B cell (primary cell): ENCODE results near the gene ASTN1. TPM values are rescaled to one million over a fixed set of nuclear protein-coding genes. Genes with fewer than 3 reads are reported as not detected.
A peak's percentile ranks its signal among the peaks of the same experiment; 100 is the strongest.

Source experiments
- ATAC-seq: fragments of 200-7000 bp; cut with Tn5 transposase; one replicate; pipeline ENCODE4 v1.10.0; 2021; ENCODE audit warnings: low read depth, mild to moderate bottlenecking, moderate number of reproducible peaks, moderate library complexity
- CTCF ChIA-PET: fragments of 350-600 bp; sonication (Branson Sonifier 250); formaldehyde crosslinking; loops from one replicate; lab custom pipeline; 2021; ENCODE audit warnings: antibody characterized with exemption, inconsistent platforms; lab: Charles Lee
- POLR2A ChIA-PET: fragments of 350-600 bp; sonication (Branson Sonifier 250); formaldehyde crosslinking; loops from one replicate; lab custom pipeline; 2021; ENCODE audit warnings: antibody characterized with exemption; lab: Charles Lee
- DNase-seq: peaks from one replicate; pipeline ENCODE4 v3.0.0; 2013
- H2AFZ ChIP-seq: 2 replicates; pipeline ENCODE4 v1.6.1; 2012; ENCODE audit warnings: mild to moderate bottlenecking, low read depth, low read length; ENCODE audit not compliant: insufficient read depth, poor library complexity, severe bottlenecking
- H3K27ac ChIP-seq, 2 donors: 1 replicate in 1 of 2; 2 replicates in 1 of 2; pipeline ENCODE4 v1.5.1; 2012 to 2013; ENCODE audit warnings: low read length in 2 of 2, mild to moderate bottlenecking in 2 of 2, moderate library complexity in 1 of 2
- H3K27me3 ChIP-seq, 4 experiments: fragments of 200-600 bp in 1 of 4; sonication (generic) in 1 of 4; replicated peaks in 1 of 4; 1 replicate in 2 of 4; 2 replicates in 2 of 4; pipeline versions ENCODE4 v1.6.1 to v1.7.0; 2013 to 2016; ENCODE audit warnings: low read length in 3 of 4, mild to moderate bottlenecking in 2 of 4, mixed read lengths in 1 of 4, moderate library complexity in 1 of 4; ENCODE audit not compliant: insufficient read depth in 4 of 4, control insufficient read depth in 3 of 4; ENCODE audit errors: control extremely low read depth in 1 of 4
- H3K36me3 ChIP-seq, 2 experiments: replicated peaks in 1 of 2; 1 replicate in 1 of 2; 2 replicates in 1 of 2; pipeline versions ENCODE4 v1.6.1 to v1.7.1; 2013; ENCODE audit warnings: low read length in 1 of 2; ENCODE audit not compliant: insufficient read depth in 2 of 2, control insufficient read depth in 1 of 2; ENCODE audit errors: control extremely low read depth in 1 of 2, extremely low read depth in 1 of 2
- H3K4me1 ChIP-seq, 2 donors: fragments of 200-600 bp in 1 of 2; sonication (generic) in 1 of 2; 1 replicate in 1 of 2; 2 replicates in 1 of 2; pipeline versions ENCODE4 v1.5.1 to v1.6.1; 2013 to 2017; ENCODE audit warnings: low read length in 2 of 2; ENCODE audit not compliant: control insufficient read depth in 2 of 2, insufficient read depth in 2 of 2
- H3K4me2 ChIP-seq: replicated peaks from 2 replicates; pipeline ENCODE3; 2012; ENCODE audit warnings: mild to moderate bottlenecking, low read depth, low read length; ENCODE audit not compliant: poor library complexity, severe bottlenecking
- H3K4me3 ChIP-seq, 5 experiments: fragments of 200-600 bp in 1 of 5; sonication (generic) in 1 of 5; 1 replicate in 3 of 5; 2 replicates in 2 of 5; pipeline versions ENCODE4 v1.5.1 to v1.7.0; 2011 to 2016; ENCODE audit warnings: low read length in 4 of 5, mild to moderate bottlenecking in 4 of 5, low read depth in 2 of 5, control low read depth in 1 of 5, moderate library complexity in 1 of 5; ENCODE audit not compliant: insufficient read depth in 1 of 5; ENCODE audit errors: control extremely low read depth in 1 of 5, extremely low read depth in 1 of 5
- H3K79me2 ChIP-seq: fragments of 200-600 bp; sonication (generic); one replicate; pipeline ENCODE4 v1.6.0; 2016; ENCODE audit warnings: low read length; ENCODE audit not compliant: control insufficient read depth, insufficient read depth
- H3K9ac ChIP-seq: fragments of 200-600 bp; sonication (generic); 2 replicates; pipeline ENCODE4 v1.6.1; 2017; ENCODE audit warnings: mild to moderate bottlenecking, low read length, moderate library complexity
- H3K9me3 ChIP-seq, 3 donors: one replicate each; pipeline versions ENCODE4 v1.6.1 to v1.7.1; 2013; ENCODE audit warnings: low read length in 2 of 3; ENCODE audit not compliant: control insufficient read depth in 2 of 3, insufficient read depth in 1 of 3; ENCODE audit errors: control extremely low read depth in 1 of 3
- H4K20me1 ChIP-seq: 2 replicates; pipeline ENCODE4 v1.6.0; 2012; ENCODE audit warnings: mild to moderate bottlenecking, low read length; ENCODE audit not compliant: insufficient read depth, control insufficient read depth, poor library complexity, severe bottlenecking
- H3K27ac Mint-ChIP-seq: one replicate; pipeline ENCODE4 v1.8.0; 2021; ENCODE audit warnings: mixed read lengths
- H3K27me3 Mint-ChIP-seq: one replicate; pipeline ENCODE4 v1.8.0; 2021; ENCODE audit warnings: mixed read lengths
- H3K4me1 Mint-ChIP-seq: one replicate; pipeline ENCODE4 v1.8.0; 2021; ENCODE audit warnings: mixed read lengths
- H3K4me3 Mint-ChIP-seq: one replicate; pipeline ENCODE4 v1.8.0; 2021; ENCODE audit warnings: mixed read lengths
- H3K9me3 Mint-ChIP-seq: one replicate; pipeline ENCODE4 v1.8.0; 2022; ENCODE audit warnings: mixed read lengths; ENCODE audit not compliant: insufficient read depth
- EZH2 ChIP-seq: IDR thresholded peaks from 2 replicates; pipeline ENCODE4 v1.6.1; 2012; ENCODE audit warnings: borderline replicate concordance, low read depth, mild to moderate bottlenecking, moderate library complexity, low read length; ENCODE audit not compliant: insufficient read depth, poor library complexity, severe bottlenecking
- WGBS: methylation state at CpG from one replicate; pipeline ENCODE4 v1.1.5; 2013; ENCODE audit warnings: missing lambda C conversion rate; ENCODE audit not compliant: insufficient coverage; 5-methylcytosine and 5-hydroxymethylcytosine counted together
- intact Hi-C: fragments of 100-400 bp; cut with micrococcal nuclease; formaldehyde crosslinking; loops from one replicate; pipeline ENCODE4 v1.10.0; 2022
- polyA plus RNA-seq: library from polyadenylated mRNA; depleted of rRNA; stranded (reverse); fragments of >200 nt; gene quantifications from 2 replicates; pipeline ENCODE4 v1.2.3, GENCODE V29; 2012
- total RNA-seq, 2 donors: library from RNA; stranded (reverse); fragments of 120-200 nt in 1 of 2; gene quantifications; 1 replicate in 1 of 2; 2 replicates in 1 of 2; pipeline versions ENCODE4 v1.2.3 to v1.2.4, GENCODE V29; 2013 to 2022
- TF ChIP-seq, protein P1 (sequence below): fragments of 200-600 bp; IDR thresholded peaks from one replicate; pipeline ENCODE4 v1.8.0; 2022; ENCODE audit warnings: antibody characterized with exemption, mild to moderate bottlenecking

ASTN1 gene
- total and polyA plus RNA-seq, 2 donors (not counting 1 experiment from before 2014, with no cell fraction given), result not detected

DNA sequence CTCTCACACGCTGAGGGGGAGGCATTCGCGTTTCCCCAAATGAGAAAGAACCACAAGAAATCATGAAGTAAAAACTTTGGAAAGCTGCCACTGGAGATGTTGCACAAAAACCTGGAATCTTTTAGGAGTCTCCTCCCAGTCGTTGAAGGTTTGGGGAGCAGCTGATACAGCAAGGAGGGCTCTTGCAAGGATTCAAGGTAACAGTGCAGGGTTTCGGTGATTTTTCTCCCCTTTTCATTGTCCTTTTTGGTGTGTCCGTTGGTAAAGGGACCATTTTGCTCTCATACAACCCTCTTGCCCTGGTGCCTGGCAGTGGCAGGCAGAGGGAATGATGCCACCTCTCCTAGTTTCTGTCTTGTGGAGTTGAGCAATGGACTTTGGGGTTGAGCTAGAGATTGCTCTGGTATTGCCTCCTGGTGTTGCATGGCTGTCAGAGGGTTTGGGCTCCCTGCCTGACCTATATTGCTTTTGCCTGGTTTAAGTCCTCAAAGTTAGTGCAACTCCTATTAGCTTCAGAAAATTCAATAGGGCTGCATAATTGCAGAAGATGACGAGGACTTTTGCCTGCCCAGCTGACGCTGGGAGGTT is 7.1 kb upstream of the ASTN1 start:
- H4K20me1 ChIP-seq, result no peaks in the 10 kb centered on the region
- POLR2A ChIA-PET, result no interaction called here
- no peak for ATAC-seq
- 20% methylated on average over 4 of the region's 8 CpGs for WGBS
- H3K79me2 ChIP-seq, result no peaks in the 10 kb centered on the region
- H3K9me3 ChIP-seq, result peaks cover 0 to 7% (median 0%) of the 10 kb centered on the region in 3 donors
- Mint-ChIP-seq H3K4me1 (peaks cover 6% of the 10 kb centered on the region), H3K4me3 (peak overlapping the region; percentile 21), H3K9me3 (no peaks in the 10 kb centered on the region), H3K27me3 (peaks cover 29% of the 10 kb centered on the region), H3K27ac (no peak overlapping the region)
- no peak overlapping the region for H3K9ac ChIP-seq
- TF ChIP-seq, protein P1, sequence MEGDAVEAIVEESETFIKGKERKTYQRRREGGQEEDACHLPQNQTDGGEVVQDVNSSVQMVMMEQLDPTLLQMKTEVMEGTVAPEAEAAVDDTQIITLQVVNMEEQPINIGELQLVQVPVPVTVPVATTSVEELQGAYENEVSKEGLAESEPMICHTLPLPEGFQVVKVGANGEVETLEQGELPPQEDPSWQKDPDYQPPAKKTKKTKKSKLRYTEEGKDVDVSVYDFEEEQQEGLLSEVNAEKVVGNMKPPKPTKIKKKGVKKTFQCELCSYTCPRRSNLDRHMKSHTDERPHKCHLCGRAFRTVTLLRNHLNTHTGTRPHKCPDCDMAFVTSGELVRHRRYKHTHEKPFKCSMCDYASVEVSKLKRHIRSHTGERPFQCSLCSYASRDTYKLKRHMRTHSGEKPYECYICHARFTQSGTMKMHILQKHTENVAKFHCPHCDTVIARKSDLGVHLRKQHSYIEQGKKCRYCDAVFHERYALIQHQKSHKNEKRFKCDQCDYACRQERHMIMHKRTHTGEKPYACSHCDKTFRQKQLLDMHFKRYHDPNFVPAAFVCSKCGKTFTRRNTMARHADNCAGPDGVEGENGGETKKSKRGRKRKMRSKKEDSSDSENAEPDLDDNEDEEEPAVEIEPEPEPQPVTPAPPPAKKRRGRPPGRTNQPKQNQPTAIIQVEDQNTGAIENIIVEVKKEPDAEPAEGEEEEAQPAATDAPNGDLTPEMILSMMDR, result no peak
- no peak for TF ChIP-seq EZH2
- peaks cover 0 to 5% of the 10 kb centered on the region in 2 donors for H3K4me1 ChIP-seq
- no peak for DNase-seq
- peaks cover 0 to 26% (median 17%) of the 10 kb centered on the region in 4 experiments for H3K27me3 ChIP-seq
- H2AFZ ChIP-seq, result peak overlapping the region; percentile 56
- H3K4me3 ChIP-seq, result no peak overlapping the region
- H3K4me2 ChIP-seq, result peak overlapping the region; percentile 60
- intact Hi-C loops, result no loop called here
- CTCF ChIA-PET, result no interaction called here
- no peak overlapping the region for H3K27ac ChIP-seq
- no peaks in the 10 kb centered on the region for H3K36me3 ChIP-seq

DNA sequence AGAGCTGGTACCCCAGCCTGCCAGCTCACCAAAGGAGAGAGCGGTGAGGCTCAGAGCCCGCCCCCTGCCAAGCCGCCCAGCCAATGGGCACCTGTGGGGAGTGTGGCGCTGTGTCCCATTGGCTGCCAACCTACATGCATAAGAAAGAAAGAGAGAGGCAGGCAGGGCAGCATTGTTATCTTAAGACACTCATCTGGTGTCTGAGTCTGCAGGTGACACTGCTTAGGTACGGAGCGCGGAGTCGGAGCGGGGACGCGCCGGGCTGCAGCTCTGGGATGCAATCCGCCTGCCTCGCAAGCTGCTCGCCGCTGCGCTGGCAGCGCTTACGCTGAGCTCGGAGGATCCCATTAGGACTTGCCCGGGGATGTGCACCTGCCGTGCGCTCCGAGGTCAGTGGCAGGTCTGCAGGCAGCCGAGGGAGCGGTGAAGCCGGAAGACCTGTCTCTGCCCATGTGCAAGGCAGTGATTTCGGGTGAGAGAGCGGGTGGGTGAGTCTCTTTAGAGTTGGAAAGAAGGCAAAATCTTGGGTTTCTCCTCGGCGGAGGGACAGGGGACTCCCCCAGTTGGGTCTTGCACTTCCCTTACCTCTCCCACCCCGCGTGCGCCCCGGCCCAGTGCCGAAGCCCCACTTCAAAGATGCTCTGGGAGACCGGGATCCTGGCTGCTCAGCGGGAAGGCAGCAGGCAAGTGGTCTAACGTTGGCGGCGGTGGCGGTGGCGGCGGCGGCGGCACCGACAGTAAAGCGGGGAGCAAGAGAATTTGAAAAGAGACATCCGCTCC is 6.4 kb upstream of the ASTN1 start, which contains the start of gene BRINP2:
Gene BRINP2 (plus strand): TSS at position 203 of the 780 bp plus-strand sequence. CDS start 58,919 bp downstream, outside the sequence.
- Histone ChIP-seq H3K9ac (no peak within 1 kb of the TSS), H2AFZ (peak within 1 kb of the TSS; percentile 56), H3K4me3 (peak within 1 kb of the TSS in 4 of 5 experiments; percentile 21 to 25 (median 24)), H3K27me3 (peaks cover 0 to 26% (median 19%) of the 10 kb centered on the region in 4 experiments), H3K27ac (no peak within 1 kb of the TSS), H3K9me3 (peaks cover 0 to 7% (median 0%) of the 10 kb centered on the region in 3 donors), H3K79me2 (no peaks in the 10 kb centered on the region), H3K4me2 (peak within 1 kb of the TSS; percentile 60), H4K20me1 (no peaks in the 10 kb centered on the region), H3K4me1 (peaks cover 0 to 5% of the 10 kb centered on the region in 2 donors), H3K36me3 (no peaks in the 10 kb centered on the region)
- TF ChIP-seq EZH2, result no peak
- TF ChIP-seq, protein P1, result no peak
- WGBS, result 6% methylated on average over 47 of the region's 49 CpGs
- POLR2A ChIA-PET, result no interaction called here
- DNase-seq (peak; percentile 33), ATAC-seq (peak; percentile 63)
- peaks cover 6% of the 10 kb centered on the region for H3K4me1 Mint-ChIP-seq
- CTCF ChIA-PET, result interaction anchor here (0.9 kb wide), 1 partner anchor 11 kb away, joined by 3 read pairs; no protein-coding TSS in a partner anchor
- H3K27ac Mint-ChIP-seq, result no peak within 1 kb of the TSS
- intact Hi-C loops, result no loop called here
- peak within 1 kb of the TSS; percentile 21 for H3K4me3 Mint-ChIP-seq
- peaks cover 29% of the 10 kb centered on the region for H3K27me3 Mint-ChIP-seq
- H3K9me3 Mint-ChIP-seq, result no peaks in the 10 kb centered on the region
